Uterus (tissue), 2 donors: ENCODE data around the gene NUTF2.

ENCODE experiments used
- POLR2A ChIP-seq, 2 donors: fragments of 450-650 bp; IDR thresholded peaks; one replicate each; pipeline ENCODE4 v1.6.1; 2016; ENCODE audit warnings: antibody characterized with exemption in 2 of 2, mild to moderate bottlenecking in 1 of 2, moderate library complexity in 1 of 2
- TF ChIP-seq, protein P1 (sequence below), 4 experiments: fragments of 200-600 bp in 2 of 4; fragments of 450-650 bp in 2 of 4; sonication (generic) in 2 of 4; IDR thresholded peaks; one replicate each; pipeline ENCODE4 v1.5.1; 2016 to 2019; ENCODE audit warnings: antibody characterized with exemption in 4 of 4, mild to moderate bottlenecking in 2 of 4, moderate library complexity in 1 of 4

GRCh38 chr16:67848118-67848517 lies 1.4 kb downstream of the NUTF2 start:
- TF ChIP-seq, protein P1, sequence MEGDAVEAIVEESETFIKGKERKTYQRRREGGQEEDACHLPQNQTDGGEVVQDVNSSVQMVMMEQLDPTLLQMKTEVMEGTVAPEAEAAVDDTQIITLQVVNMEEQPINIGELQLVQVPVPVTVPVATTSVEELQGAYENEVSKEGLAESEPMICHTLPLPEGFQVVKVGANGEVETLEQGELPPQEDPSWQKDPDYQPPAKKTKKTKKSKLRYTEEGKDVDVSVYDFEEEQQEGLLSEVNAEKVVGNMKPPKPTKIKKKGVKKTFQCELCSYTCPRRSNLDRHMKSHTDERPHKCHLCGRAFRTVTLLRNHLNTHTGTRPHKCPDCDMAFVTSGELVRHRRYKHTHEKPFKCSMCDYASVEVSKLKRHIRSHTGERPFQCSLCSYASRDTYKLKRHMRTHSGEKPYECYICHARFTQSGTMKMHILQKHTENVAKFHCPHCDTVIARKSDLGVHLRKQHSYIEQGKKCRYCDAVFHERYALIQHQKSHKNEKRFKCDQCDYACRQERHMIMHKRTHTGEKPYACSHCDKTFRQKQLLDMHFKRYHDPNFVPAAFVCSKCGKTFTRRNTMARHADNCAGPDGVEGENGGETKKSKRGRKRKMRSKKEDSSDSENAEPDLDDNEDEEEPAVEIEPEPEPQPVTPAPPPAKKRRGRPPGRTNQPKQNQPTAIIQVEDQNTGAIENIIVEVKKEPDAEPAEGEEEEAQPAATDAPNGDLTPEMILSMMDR (IDR thresholded peaks at IDR 0.05), result no peak
- no peak for TF ChIP-seq POLR2A (IDR thresholded peaks at IDR 0.05)
